Superior temporal gyrus (tissue), 1 donor: ENCODE measurements around the gene NR1D2.
"Not testable (repeated sequence)": the region's sequence is repeated elsewhere in the genome, so short reads cannot be mapped to it uniquely, and the experiment has no call there.

Source experiments
- DNase-seq: peaks from one replicate; pipeline ENCODE4 v3.0.0-alpha.2; 2016; ENCODE audit errors: extremely low spot score

NR1D2 gene

DNA sequence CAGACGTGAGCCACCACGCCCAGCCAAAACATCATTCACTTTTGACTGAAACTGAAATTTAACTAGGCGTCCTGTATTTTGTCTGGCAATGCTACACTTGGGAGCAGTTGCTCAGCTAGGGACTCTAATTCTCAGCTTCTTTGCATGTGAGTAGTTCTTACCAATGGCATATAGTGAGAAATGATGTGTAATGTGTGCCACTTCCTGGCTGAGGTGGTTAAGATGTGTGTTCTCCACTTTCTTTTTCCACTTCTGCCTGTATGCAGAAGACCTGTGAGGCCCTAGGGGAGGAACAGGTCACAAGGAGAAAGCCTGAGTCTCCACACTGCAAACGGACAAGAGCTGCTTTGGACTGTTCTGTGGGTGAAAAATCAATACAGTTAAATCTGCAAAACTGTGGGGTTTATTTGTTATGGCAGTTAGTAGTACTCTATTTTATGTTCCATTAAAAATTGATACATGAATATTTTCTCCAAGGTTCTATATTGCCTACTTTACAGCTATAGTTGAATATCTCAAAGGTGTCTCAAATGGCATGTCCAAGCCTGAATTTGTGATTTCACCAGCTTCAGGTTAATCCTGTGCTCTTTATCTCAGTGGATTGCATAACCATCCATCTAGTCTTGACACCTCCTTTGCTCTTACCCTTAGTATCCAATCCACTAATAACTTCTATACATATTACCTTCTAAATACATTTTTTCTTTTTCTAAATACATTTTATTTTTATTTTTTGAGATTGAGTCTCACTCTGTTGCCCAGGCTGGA lies 59.3 kb downstream of the NR1D2 start:
- DNase-seq, result no peak

DNA sequence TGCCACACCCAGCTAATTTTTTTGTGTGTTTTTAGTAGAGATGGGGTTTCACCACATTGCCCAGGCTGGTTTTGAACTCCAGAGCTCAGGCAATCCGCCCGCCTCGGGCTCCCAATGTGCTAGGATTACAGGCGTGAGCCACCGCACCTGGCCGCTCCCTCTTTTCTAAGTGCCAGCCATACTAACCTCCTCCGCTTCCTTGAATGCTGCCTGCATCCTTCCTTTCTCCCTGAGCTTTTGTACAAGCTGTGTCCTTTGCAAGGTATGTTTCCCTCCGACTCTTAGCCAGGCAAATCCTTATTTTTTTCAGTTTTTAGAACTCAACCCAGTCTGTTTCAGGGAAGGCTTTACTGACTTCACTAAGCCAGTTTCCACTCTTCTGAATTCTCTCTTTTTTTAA lies 60.6 kb downstream of the NR1D2 start:
- no peak for DNase-seq

DNA sequence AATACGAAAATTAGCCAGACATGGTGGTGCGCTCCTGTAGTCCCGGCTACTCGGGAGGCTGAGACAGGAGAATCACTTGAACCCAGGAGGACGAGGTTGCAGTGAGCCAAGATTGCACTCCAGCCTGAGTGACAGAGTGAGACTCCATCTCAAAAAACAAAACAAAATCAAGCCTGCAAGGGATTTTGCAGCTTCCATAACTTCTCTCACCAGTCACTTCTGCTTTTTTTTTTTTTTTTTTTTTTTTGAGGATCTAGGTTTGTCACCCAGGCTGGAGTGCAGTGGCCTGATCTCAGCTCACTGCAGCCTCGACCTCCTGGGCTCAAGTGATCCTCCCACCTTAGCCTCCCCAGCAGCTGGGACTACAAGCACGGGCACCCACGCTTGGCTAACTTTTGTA lies 65.7 kb downstream of the NR1D2 start:
- not testable (repeated sequence) for DNase-seq

DNA sequence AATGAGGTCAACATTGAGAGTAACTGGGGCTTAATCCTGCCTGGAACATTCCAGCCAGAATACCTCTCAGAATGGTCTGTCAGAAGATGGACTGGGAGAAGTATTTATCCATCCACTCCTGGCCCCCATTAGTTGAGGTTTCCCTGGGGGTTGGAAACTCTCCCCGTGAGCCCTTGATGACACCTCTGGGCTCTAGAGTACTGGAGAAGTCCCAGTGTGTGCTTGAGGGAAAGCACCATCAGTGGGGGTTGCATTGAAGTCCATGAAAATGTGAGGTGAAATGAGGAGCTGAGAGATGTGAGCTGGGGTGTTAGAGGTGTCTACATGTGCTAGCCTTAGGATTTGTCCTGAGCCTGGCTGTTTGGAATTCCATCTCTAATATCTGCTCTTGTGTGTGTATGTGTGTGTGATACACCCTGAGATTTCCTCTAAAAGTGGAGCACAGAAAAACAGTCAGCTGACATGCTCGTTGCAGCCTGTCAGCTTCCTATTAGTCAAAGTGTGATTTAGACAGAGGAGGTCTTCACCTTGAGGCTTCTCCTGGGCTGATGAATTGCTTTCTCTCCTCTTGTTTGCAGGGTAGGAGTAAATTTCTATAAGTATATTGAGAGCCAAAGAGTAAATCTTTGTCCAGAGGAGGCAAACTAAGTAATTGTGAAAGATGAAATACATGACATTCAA lies 67.6 kb downstream of the NR1D2 start:
- DNase-seq, result no peak

DNA sequence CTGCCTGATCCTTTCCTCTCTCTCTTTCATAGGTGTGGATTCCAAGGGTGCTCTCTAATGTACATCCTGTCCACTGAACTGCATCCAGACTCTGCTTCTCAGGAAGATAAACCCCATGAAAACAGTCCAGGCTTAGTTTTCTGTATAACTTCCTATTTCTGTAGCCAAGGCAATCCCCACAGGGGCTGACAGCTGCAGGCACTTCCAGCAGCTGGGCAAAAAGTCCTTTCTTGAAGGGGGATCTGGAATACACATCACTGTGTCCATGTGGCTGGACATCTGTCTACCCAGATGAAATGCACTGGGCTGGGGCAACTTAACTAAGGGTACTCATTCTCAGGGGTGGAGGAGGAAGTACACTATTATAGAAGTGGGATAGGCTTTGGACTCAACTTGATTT lies 72.2 kb downstream of the NR1D2 start:
- DNase-seq, result no peak

DNA sequence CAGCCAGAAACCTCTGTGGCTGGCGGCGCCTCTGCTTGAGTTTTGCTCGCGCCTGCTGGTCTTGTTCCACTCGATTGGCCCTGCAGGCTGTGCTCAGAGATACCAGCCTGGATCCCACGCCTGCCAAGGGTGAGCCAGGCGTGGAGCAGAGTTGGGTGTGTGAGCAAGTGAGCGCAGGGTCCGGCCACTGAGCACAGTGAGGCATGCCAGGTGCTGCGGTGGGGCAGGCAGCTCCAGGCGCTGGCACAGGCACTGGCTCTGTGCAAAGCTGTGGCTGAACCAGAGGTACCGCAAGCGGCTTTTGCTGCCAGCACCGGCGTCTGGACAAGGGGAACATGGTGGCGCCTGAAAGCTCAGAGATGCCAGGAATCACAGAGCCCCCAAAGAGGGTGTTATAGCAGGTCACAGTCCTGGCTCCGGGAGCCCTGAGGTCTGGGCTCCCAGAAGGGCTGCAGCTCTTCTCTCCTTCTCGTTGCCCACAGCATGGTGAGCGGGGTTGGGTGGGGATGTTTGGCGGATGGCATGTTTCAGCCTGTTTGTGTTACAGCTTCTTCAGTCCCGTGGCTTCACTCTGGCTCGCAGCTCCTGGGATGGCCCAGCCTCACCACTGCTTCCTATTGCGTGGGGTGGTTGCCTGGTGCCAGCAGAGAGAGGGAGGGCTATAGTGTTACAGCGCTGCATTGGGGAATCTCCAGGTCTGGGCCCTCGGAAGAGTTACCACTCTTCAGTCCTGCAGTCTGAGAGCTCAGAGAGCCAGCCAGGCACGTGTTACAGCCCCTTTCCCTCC lies 73.9 kb downstream of the NR1D2 start:
- no peak for DNase-seq

DNA sequence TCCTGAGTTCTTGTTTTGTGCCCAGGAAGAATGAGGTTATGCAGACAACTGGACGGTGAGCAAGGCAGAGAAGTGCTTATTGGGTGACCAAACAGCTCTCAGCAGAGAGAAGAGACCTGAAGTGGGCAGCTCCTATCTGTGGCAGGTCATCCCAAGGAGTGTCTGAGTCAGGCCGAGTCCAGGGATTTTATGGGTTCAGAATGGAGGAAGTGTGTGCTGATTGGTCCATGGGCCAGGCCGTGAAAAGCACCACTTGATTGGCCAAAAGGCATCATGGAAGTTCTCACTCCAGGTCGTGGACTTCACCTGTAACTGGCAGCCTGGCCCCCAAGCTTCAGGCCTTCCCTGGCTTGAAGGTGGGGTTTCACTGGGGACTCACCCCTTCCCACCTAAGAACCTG lies 74.5 kb downstream of the NR1D2 start:
- no peak for DNase-seq

DNA sequence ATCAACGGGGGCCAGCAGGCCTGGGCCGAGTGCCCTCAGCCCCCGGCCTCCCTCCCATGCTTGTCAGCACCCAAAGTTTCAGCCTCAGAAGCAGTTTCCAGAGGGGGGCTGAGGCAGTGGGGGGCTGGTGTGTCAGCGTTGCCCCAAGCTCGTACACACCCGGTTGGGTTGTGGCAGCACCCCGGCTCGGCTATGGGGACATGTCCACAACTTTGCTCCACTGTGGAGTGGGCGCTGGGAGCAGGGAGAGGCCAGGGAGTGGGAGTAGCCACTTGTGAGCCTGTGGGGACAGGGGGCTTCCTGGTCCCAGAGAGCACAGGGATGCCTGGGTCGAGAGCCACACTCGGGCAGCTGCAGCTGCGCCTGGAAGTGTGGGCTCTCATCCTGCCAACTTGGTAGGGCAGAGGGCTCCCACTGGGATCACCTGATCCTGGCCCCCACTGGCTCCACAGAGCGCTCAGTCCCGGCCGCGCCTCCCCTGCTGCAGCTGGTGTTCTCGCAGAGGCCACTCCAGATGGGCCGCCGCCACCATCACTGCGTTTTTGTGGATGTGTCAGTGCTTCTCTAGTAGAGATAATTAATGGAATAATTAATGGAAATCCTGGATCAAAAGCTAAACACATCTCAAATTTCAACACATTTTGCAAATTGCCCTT lies 75.1 kb downstream of the NR1D2 start:
- no peak for DNase-seq

DNA sequence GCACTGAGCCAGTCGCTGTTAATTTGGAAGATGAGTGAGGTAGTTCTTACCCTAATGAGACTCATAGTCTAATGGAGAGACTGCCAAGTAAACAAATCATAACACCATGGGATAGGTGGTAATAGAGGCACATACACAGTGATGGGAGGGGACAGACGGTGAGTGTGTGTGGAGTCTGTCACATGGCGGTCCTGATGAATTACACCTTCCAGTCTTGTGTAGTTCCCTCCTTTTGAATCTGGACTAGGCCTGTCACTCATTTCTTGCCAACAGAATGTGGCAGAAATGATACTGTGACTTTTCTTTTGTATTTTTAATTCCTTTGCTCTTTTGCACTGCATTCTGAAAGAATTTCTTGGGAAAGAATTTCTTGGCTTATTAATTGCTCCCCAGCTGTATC lies 78.1 kb downstream of the NR1D2 start:
- no peak for DNase-seq

DNA sequence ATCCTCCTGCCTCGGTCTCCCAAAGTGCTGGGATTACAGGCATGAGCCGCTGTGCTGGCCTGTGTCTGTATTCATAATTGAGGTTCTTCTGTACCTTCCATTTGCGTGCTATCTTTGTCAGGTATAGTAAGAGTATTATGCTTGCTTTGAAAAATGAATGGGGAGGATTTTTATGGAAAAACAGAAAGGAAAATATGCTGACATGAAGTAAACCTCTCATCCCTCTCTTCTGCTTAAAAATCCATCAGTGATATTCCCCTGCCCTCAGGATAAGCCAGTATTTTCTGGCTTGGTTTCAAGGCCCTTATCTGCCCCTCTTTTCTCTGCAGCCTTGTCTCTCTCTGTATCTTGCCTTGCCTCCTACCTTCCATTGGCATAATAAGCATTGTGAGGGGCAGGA lies 80.7 kb downstream of the NR1D2 start:
- DNase-seq, result no peak

DNA sequence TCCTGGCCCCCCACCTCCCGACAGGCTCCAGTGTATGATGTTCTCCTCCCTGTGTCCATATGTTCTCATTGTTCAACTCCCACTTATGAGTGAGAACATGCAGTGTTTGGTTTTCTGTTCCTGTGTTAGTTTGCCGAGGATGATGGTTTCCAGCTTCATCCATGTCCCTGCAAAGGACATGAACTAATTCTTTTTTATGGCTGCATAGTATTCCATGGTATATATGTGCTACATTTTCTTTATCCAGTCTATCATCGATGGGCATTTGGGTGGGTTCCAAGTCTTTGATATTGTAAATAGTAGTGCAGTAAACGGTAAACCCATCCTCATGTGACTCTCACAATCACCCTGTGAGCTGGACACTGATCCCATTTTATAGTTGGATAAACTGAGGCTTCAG lies 81.6 kb downstream of the NR1D2 start:
- not testable (repeated sequence) for DNase-seq

DNA sequence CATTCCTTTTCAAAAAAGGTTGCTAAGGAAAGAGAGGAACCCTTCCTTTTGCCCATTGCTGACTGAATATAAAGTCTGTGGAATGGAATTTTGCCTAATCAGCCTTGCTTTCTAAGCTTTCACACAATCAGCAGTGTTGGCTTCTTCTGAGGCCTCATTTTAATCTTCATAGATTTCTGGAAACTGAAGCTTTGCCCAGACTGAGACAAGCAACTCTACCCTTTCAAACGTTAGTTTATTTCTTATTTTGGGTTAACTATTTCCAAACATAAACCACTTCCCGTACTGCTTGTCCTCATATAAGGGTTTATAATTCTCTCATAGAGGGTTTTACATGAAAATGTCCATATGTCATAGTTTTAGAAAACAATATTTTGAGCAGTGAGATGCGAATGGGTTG lies 82.9 kb downstream of the NR1D2 start:
- DNase-seq, result peak; percentile 56
